ENCODE results near the gene LAMC3. TPM values are rescaled to one million over a fixed set of nuclear protein-coding genes. Genes with fewer than 3 reads are reported as not detected.

LAMC3 gene
- total and polyA plus RNA-seq, 2 experiments from 2014 or later = 5.4 to 14.0 TPM

GRCh38 chr9:131029574-131029952 lies 20.6 kb downstream of the LAMC3 start:
- no peaks in the 10 kb centered on the region for H3K27me3 ChIP-seq
- H3K27ac ChIP-seq = no peak overlapping the region
- no peak for TF ChIP-seq CTCF (IDR thresholded peaks at IDR 0.05; ENCODE audit: low read depth, low read length)
- H3K36me3 ChIP-seq = no peaks in the 10 kb centered on the region
- no peak overlapping the region for H3K4me3 ChIP-seq
- no peaks in the 10 kb centered on the region for H3K9me3 ChIP-seq (ENCODE audit: low read depth)
- H3K4me1 ChIP-seq (ENCODE audit: low read depth) = no peaks in the 10 kb centered on the region
- no peak for DNase-seq (ENCODE audit: low read depth in 1 of 2, low spot score in 1 of 2)

GRCh38 chr9:131030239-131031004 lies 21.4 kb downstream of the LAMC3 start:
- Histone ChIP-seq H3K27ac (no peak overlapping the region), H3K27me3 (no peaks in the 10 kb centered on the region), H3K9me3 (ENCODE audit: low read depth) (no peaks in the 10 kb centered on the region), H3K36me3 (no peaks in the 10 kb centered on the region), H3K4me1 (ENCODE audit: low read depth) (no peaks in the 10 kb centered on the region), H3K4me3 (no peak overlapping the region)
- TF ChIP-seq CTCF (IDR thresholded peaks at IDR 0.05; ENCODE audit: low read depth, low read length) = no peak
- no peak for DNase-seq (ENCODE audit: low read depth in 1 of 2, low spot score in 1 of 2)

GRCh38 chr9:131031005-131031641 lies 22.1 kb downstream of the LAMC3 start:
- no peak for TF ChIP-seq CTCF (IDR thresholded peaks at IDR 0.05; ENCODE audit: low read depth, low read length)
- H3K27me3 ChIP-seq = no peaks in the 10 kb centered on the region
- no peaks in the 10 kb centered on the region for H3K9me3 ChIP-seq (ENCODE audit: low read depth)
- no peak overlapping the region for H3K4me3 ChIP-seq
- H3K27ac ChIP-seq = no peak overlapping the region
- no peaks in the 10 kb centered on the region for H3K36me3 ChIP-seq
- H3K4me1 ChIP-seq (ENCODE audit: low read depth) = no peaks in the 10 kb centered on the region
- DNase-seq (ENCODE audit: low read depth in 1 of 2, low spot score in 1 of 2) = no peak

GRCh38 chr9:131031642-131032005 lies 22.6 kb downstream of the LAMC3 start:
- no peaks in the 10 kb centered on the region for H3K36me3 ChIP-seq
- H3K4me1 ChIP-seq (ENCODE audit: low read depth) = no peaks in the 10 kb centered on the region
- no peak for DNase-seq (ENCODE audit: low read depth in 1 of 2, low spot score in 1 of 2)
- H3K4me3 ChIP-seq = no peak overlapping the region
- no peak overlapping the region for H3K27ac ChIP-seq
- no peaks in the 10 kb centered on the region for H3K27me3 ChIP-seq
- no peak for TF ChIP-seq CTCF (IDR thresholded peaks at IDR 0.05; ENCODE audit: low read depth, low read length)
- no peaks in the 10 kb centered on the region for H3K9me3 ChIP-seq (ENCODE audit: low read depth)

DNA sequence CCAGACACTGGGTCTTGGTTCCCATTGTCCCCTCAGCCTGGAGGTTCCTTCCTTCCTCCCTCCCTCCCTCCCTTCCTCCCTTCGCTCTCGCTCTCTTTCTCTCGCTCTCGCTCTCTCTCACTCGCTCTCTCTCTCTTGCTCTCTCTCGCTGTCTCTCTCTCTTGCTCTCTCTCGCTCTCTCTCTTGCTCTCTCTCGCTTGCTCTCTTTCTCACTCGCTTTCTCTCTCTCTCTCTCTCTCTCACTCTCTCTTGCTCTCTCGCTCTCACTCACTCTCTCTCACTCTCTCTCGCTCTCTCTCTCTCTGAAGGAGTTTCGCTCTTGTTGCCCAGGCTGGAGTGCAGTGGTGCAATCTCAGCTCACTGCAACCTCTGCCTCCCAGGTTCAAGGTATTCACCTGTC lies 23.4 kb downstream of the LAMC3 start:
- H3K27ac ChIP-seq = no peak overlapping the region

More for the DNA sequence above, 23.4 kb downstream of the LAMC3 start:
- Histone ChIP-seq H3K4me3 (no peak overlapping the region), H3K4me1 (ENCODE audit: low read depth) (peaks cover 7% of the 10 kb centered on the region), H3K9me3 (ENCODE audit: low read depth) (no peaks in the 10 kb centered on the region), H3K27me3 (no peaks in the 10 kb centered on the region), H3K36me3 (no peaks in the 10 kb centered on the region)
- no peak for DNase-seq (ENCODE audit: low read depth in 1 of 2, low spot score in 1 of 2)
- TF ChIP-seq CTCF (IDR thresholded peaks at IDR 0.05; ENCODE audit: low read depth, low read length) = no peak
